Choroid plexus epithelial cell (primary cell): Measurements from ENCODE around the gene ADK.

Experiments
- DNase-seq: peaks from one replicate; pipeline ENCODE4 v3.0.0-alpha.2; 2010; ENCODE audit warnings: low read depth
- H3K4me3 ChIP-seq: 2 replicates; pipeline ENCODE4 v1.5.1; 2011; ENCODE audit warnings: low read depth, mild to moderate bottlenecking, control low read depth, low read length, moderate library complexity
- TF ChIP-seq, protein P1 (sequence below): conservative IDR thresholded peaks from 2 replicates; pipeline ENCODE4 v1.5.1; 2011; ENCODE audit warnings: low read depth, mild to moderate bottlenecking, control low read depth, inconsistent platforms, low read length, moderate library complexity

ADK gene

DNA sequence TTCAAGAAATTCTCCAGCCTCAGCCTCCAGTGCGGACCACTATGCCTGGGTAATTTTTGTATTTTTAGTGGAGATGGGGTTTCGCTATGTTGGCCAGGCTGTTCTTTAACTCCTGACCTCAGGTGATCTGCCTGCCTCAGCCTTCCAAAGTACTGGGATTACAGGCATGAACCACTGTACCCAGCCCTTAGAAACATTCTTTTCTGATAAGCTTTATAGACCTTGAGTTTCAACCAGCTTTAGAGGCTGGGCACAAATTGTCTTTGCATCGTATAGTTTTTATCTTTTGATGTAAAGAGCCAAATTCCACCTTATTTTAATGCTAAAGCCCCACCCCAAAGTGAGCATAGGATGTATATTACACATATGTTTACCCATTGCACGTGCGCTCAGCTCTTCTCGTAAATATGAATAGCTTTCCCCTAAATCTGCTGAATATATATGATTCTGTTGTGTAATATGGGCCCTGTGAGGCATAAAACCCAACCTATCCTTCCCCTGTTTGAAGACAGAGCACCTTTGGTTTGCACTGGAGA lies 124.8 kb downstream of the ADK start:
- no peak for DNase-seq
- TF ChIP-seq, protein P1, sequence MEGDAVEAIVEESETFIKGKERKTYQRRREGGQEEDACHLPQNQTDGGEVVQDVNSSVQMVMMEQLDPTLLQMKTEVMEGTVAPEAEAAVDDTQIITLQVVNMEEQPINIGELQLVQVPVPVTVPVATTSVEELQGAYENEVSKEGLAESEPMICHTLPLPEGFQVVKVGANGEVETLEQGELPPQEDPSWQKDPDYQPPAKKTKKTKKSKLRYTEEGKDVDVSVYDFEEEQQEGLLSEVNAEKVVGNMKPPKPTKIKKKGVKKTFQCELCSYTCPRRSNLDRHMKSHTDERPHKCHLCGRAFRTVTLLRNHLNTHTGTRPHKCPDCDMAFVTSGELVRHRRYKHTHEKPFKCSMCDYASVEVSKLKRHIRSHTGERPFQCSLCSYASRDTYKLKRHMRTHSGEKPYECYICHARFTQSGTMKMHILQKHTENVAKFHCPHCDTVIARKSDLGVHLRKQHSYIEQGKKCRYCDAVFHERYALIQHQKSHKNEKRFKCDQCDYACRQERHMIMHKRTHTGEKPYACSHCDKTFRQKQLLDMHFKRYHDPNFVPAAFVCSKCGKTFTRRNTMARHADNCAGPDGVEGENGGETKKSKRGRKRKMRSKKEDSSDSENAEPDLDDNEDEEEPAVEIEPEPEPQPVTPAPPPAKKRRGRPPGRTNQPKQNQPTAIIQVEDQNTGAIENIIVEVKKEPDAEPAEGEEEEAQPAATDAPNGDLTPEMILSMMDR = no peak
- no peak overlapping the region for H3K4me3 ChIP-seq

DNA sequence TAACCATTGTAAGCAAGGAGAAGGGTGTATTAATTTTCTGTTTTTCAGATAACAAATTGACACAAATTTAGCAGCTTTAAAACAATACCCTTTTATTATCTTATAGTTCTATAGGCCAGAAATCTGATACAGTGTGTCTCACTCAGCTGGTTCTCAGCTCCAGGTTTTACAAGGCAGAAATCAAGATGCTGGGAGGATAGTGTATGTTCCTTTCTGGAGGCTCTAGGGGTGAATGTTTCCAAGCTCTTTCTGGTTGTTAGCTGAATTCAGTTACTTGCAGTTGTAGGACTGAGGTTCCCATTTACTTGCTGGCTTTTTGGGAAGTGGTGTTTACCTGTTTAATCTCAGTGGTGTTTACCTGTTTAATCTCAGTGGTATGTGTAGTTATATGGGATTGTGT lies 125.4 kb downstream of the ADK start:
- no peak for DNase-seq
- TF ChIP-seq, protein P1 = no peak
- H3K4me3 ChIP-seq = no peak overlapping the region

DNA sequence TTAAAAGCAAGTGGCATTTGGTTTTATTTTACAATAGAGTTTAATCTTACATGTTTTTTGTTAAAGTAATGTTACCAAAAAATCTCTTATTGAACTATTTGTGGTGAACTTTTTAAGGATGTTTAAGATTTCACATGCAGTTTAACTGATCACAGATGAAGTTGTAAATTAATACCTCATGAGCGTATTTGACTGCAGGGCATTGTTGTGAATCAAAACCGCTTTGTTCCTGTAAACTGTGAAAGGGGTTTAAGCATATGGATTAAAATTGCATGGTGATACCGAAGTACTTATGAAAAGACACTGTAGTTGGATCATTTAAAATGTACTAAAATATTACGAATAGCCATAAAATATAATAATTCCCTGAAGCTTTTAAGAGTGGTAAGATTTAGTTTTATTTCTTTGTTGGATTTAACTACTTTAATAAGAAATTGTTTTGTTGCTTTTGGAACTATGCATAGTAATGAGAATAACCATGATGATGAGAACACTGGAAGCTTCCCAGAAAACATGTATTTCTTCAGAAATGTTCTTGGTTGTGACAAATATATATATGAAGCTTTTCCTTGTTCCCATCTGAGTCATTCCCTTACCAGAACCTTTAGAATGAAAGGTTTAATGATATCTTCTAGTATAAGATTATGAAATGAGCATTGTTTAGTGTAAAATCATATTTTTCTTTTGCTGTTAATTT lies 131.3 kb downstream of the ADK start:
- no peak overlapping the region for H3K4me3 ChIP-seq
- DNase-seq = peak; percentile 42
- TF ChIP-seq, protein P1 = no peak

DNA sequence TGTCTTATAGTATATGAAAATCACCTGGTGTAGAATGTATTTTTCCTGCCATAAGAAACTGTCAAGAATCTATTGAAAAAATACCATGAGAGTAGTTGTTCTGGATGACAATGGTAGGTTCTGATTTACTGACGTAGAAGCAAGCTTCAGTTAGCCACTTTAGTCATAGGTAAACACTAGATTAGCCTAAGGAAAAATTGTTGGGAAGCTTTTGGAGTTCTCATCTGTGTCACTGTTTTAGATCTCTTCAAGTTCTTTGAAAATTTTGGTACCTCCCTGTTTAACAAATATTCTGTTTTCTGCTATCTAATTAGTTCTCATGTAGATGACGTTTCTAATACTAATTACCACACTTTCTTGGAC lies 131.8 kb downstream of the ADK start:
- TF ChIP-seq, protein P1 = no peak
- DNase-seq = no peak
- no peak overlapping the region for H3K4me3 ChIP-seq

DNA sequence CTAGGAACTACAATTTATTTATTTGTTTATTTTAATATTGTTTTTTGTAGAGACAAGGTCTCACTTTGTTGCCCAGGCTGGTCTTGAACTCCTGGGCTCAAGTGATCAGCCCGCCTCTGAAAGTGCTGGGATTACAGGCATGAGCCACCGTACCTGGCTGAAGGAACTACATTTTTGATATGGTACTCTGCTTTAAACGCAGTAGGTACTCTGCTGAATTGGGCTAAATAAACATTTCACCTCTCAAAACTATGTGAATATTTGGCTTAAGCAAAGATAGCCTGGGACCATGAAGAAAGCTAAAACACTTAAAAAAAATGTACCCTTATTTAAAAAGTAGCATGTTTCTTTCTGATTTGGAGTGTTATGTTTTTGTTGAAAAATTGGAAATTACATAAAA lies 138.2 kb downstream of the ADK start:
- TF ChIP-seq, protein P1 = no peak
- no peak overlapping the region for H3K4me3 ChIP-seq
- no peak for DNase-seq

DNA sequence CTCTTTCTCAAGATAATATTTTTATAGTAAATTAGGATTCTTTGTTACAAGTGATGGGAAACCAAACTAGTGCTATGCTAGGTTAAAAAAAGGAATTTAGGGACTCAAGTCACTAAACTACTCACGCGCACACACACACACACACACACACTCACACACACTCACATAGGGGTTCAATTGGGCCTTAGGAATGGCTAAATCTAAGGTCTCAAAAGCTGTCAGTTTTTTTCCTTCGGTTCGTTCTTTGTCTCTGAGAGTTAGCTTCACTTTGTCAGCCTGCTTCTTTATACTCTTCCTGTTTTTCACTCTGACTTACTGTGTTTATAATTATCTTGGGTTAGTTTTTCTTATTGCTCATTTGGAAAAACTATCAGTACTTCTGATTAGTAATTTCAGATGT lies 138.9 kb downstream of the ADK start:
- peak; percentile 14 for DNase-seq
- TF ChIP-seq, protein P1 = no peak
- no peak overlapping the region for H3K4me3 ChIP-seq

DNA sequence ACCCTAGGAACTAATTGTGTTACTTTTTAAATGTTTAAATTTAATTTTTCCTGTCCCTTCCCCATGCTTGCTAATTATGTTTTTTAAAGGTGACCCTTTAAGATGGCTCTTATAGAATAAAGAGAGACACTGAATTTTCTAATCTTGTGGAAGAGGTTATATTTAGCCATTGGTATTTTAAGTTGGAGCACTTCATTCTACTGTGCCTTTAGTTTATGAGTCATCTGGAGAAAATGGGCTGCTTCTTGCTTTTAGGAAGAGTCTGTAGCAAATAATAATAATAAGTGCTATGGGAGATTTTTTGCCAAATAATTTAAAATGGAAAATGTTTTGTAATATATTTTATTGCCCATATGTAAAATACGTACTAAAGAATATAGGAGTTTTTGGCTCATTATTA lies 139.7 kb downstream of the ADK start:
- peak; percentile 78 for DNase-seq
- TF ChIP-seq, protein P1 = no peak

More for the DNA sequence above, 139.7 kb downstream of the ADK start:
- H3K4me3 ChIP-seq = no peak overlapping the region
